GM12874 (cell line): Measurements from ENCODE around the gene ZNF628.

ENCODE experiments used
- CTCF ChIP-seq: IDR thresholded peaks from 2 replicates; pipeline ENCODE4 v1.5.1; 2011; ENCODE audit warnings: low read depth, mild to moderate bottlenecking, control low read depth, low read length, moderate library complexity; ENCODE audit not compliant: insufficient read depth

ZNF628 gene

DNA sequence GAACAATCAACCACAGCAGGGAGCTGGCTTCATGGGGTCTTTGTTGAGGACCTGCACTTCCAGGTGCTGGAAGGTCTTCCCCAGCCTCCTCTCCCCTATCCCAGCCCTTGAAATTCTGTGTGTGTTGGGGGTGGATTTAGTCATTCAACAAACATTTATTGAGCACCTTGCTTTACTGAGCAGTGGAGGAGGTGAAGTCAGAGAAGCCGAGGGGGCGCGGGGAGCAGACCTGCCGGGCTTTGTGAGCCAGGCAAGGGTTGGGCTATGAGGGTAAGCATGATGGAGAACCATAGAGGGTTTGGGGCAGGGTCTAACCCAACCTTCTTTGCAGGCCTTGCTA is 8.4 kb upstream of the ZNF628 start:
- TF ChIP-seq CTCF = no peak

GRCh38 chr19:55471266-55471665 is 5.2 kb upstream of the ZNF628 start:
- TF ChIP-seq CTCF = no peak

- TF ChIP-seq CTCF = no peak
Observed at GRCh38 chr19:55472463-55472862, 4.0 kb upstream of the ZNF628 start.

DNA sequence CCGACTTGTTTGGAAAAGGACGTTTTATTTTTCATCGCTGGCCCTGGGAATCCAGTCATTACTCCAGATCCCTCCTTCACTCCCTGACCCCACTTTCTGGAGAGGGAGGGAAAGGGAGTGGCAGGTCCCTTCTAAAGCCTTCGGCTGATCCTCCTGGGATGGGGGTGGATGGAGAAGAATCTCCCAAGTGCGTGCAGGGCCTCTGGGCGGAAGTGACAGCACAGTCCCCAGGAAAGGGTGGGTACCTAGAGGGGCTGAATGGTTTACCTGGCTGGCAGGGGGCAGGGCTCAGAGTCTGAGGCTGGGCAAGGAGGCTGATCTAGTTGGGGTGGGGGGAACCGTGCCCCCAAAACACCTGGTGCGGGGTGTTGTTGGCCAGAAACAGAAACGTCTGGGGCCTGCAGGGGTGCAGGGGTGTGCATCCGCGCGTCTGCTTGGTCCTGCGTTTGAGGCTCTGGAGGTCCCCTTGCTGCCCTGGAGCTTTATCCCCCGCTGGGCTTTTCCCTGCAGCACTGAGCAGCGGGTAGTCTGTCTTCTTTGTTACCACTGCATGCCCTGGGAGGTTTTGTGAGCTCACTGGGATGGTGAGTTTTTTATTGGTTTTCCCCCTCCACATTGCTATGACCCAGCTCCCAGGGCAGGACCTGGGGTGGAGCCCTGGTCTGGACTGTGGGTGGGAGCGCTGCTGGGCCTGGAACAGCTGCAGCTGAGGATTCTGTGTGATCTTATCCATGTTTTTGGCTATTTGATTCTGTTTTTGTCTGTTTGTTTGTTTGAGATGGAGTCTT is 3.0 kb upstream of the ZNF628 start:
- TF ChIP-seq CTCF = no peak

GRCh38 chr19:55474269-55475265 is 1.9 kb upstream of the ZNF628 start:
- no peak for TF ChIP-seq CTCF

DNA sequence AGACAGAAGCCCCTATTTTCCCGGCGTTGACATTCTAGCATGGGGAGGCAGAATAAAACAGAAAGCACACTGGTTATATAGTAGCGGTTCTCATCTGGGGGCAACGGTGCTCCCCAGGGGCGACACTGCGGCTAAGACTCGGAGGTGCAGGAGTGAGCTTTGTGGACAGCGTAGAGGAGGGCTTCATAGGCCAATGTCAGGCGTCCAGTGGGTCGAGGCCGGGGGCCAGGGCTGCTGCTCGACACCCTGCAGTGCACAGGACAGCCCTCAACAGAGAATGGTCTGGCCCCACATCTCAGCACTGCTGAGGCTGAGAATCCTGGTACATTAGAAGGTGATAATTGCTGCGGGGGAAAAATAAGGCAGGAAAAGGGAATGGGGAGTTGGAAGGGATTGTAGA is 1.5 kb downstream of the ZNF628 start:
- no peak for TF ChIP-seq CTCF

- no peak for TF ChIP-seq CTCF
Observed at GRCh38 chr19:55478364-55478763, 1.9 kb downstream of the ZNF628 start.
